Adrenal gland (tissue), 12 donors: ENCODE data around the gene PIK3IP1. TPM values are rescaled to one million over a fixed set of nuclear protein-coding genes. Genes with fewer than 3 reads are reported as not detected.

Source experiments
- DNase-seq, 7 donors: peaks; one replicate each; pipeline ENCODE4 v3.0.0-alpha.2; 2019 to 2020
- H3K27ac ChIP-seq, 5 donors: fragments of 200-600 bp; sonication (generic) in 4 of 5; 1 replicate in 3 of 5; 2 replicates in 2 of 5; pipeline versions ENCODE4 v1.5.1 to v1.8.0; 2016 to 2020; ENCODE audit warnings: mild to moderate bottlenecking in 1 of 5
- H3K27me3 ChIP-seq: fragments of 200-600 bp; 2 replicates; pipeline ENCODE4 v1.8.0; 2021
- H3K36me3 ChIP-seq, 2 donors: fragments of 200-600 bp; replicated peaks in 1 of 2; 1 replicate in 1 of 2; 2 replicates in 1 of 2; pipeline versions ENCODE4 v1.5.1 to v1.8.0; 2018 to 2022
- H3K4me1 ChIP-seq, 2 donors: fragments of 200-600 bp; replicated peaks in 1 of 2; 1 replicate in 1 of 2; 2 replicates in 1 of 2; pipeline versions ENCODE4 v1.5.1 to v1.8.0; 2018 to 2021
- H3K4me3 ChIP-seq, 4 donors: fragments of 200-600 bp; sonication (generic) in 3 of 4; one replicate each; pipeline ENCODE4 v1.5.1; 2016 to 2018
- H3K9me3 ChIP-seq, 3 donors: fragments of 200-600 bp; sonication (generic) in 1 of 3; replicated peaks in 1 of 3; 1 replicate in 2 of 3; 2 replicates in 1 of 3; pipeline versions ENCODE4 v1.5.1 to v1.8.0; 2016 to 2021
- CTCF ChIP-seq, 6 experiments: fragments of 450-650 bp in 4 of 6; fragments of 200-600 bp in 2 of 6; sonication (generic) in 1 of 6; IDR thresholded peaks; 1 replicate in 5 of 6; 2 replicates in 1 of 6; pipeline versions ENCODE4 v1.5.1 to v1.8.0; 2016 to 2021; ENCODE audit warnings: antibody characterized with exemption in 6 of 6, mild to moderate bottlenecking in 2 of 6, moderate library complexity in 1 of 6
- POLR2A ChIP-seq, 2 donors: fragments of 450-650 bp; IDR thresholded peaks; one replicate each; pipeline ENCODE4 v1.6.1; 2017; ENCODE audit warnings: antibody characterized with exemption in 2 of 2, mild to moderate bottlenecking in 2 of 2, moderate library complexity in 1 of 2
- WGBS, 4 donors: extraction: QIAGEN DNeasy Blood & Tissue Kit in 2 of 4; methylation state at CpG; one replicate each; pipeline versions ENCODE4 v1.1.5 to v1.1.7; 2013 to 2017; 5-methylcytosine and 5-hydroxymethylcytosine counted together
- intact Hi-C, 2 donors: fragments of 100-400 bp; cut with DNase I; formaldehyde crosslinking; loops; one replicate each; pipeline versions ENCODE4 v1.14.1 to v1.15.0; 2022 to 2023
- polyA plus RNA-seq, 3 donors: library from polyadenylated mRNA; stranded (reverse); fragments of 200-250 nt in 2 of 3; fragments of 350-450 nt in 1 of 3; fragmentation: Illumina TruSeq in 1 of 3; extraction: RNeasy Lipid Tissue Mini Kit (QIAGEN cat#74804) in 1 of 3; gene quantifications; one replicate each; pipeline ENCODE4 v1.2.3, GENCODE V29; 2013 to 2014
- total RNA-seq, 9 donors: library from RNA; depleted of rRNA in 4 of 9; stranded (reverse); fragments of >200 nt in 4 of 9; fragments of 120-200 nt in 1 of 9; fragmentation: NEBNext Ultra II Directional in 1 of 9; extraction: Animal tissue kit (Norgen Biotek cat#: 25700) in 1 of 9; gene quantifications; one replicate each; pipeline versions ENCODE4 v1.1.0 to v1.2.4, GENCODE V29; 2013 to 2023
- donor health status: healthy with polysubstance abuse.
- donor health status: Bipolar disorder and iron deficiency.
- donor health status: DM: yes; HTN: yes; CAD: no.
- donor health status: DM: no; HTN: no; CAD: no.
- donor health status: DM: no; HTN: no; CAD: no.
- donor health status: DM: yes; HTN: yes; CAD: no.

Gene PIK3IP1
- total and polyA plus RNA-seq, 12 donors = 12.1 to 161 (median 69.7) TPM

GRCh38 chr22:31260474-31260856, 31.8 kb downstream of the PIK3IP1 start:
- Histone ChIP-seq H3K27me3 (no peaks in the 10 kb centered on the region), H3K36me3 (peaks cover 0 to 58% of the 10 kb centered on the region in 2 donors), H3K4me1 (no peaks in the 10 kb centered on the region), H3K4me3 (no peak overlapping the region), H3K9me3 (no peaks in the 10 kb centered on the region), H3K27ac (no peak overlapping the region)
- no peak for DNase-seq
- intact Hi-C loops = no loop called here
- WGBS, 4 donors = 94 to 96% (median 96%) methylated on average over 3 of the region's 3 CpGs
- no peak for TF ChIP-seq CTCF (IDR thresholded peaks at IDR 0.05)
- no peak for TF ChIP-seq POLR2A (IDR thresholded peaks at IDR 0.05)

GRCh38 chr22:31259798-31260473, 32.4 kb downstream of the PIK3IP1 start:
- no peak for TF ChIP-seq POLR2A (IDR thresholded peaks at IDR 0.05)
- no peak for TF ChIP-seq CTCF (IDR thresholded peaks at IDR 0.05)
- WGBS, 4 donors = 85 to 96% (median 93%) methylated on average over 2 to 8 of the region's 8 CpGs

GRCh38 chr22:31253949-31254348, 38.3 kb downstream of the PIK3IP1 start:
- Histone ChIP-seq H3K9me3 (no peaks in the 10 kb centered on the region), H3K4me1 (peaks cover 0 to 7% of the 10 kb centered on the region in 2 donors), H3K27me3 (no peaks in the 10 kb centered on the region), H3K36me3 (peaks cover 0 to 8% of the 10 kb centered on the region in 2 donors), H3K4me3 (no peak overlapping the region), H3K27ac (peak overlapping the region in 1 of 5 donors; percentile 2)
- TF ChIP-seq POLR2A (IDR thresholded peaks at IDR 0.05) (no peak), CTCF (IDR thresholded peaks at IDR 0.05) (no peak)
- WGBS, 4 donors = 69 to 85% (median 76%) methylated on average over 3 to 4 of the region's 4 CpGs
- intact Hi-C loops = no loop called here
- no peak for DNase-seq

More at GRCh38 chr22:31259798-31260473, 32.4 kb downstream of the PIK3IP1 start:
- DNase-seq = no peak
- Histone ChIP-seq H3K9me3 (no peaks in the 10 kb centered on the region), H3K36me3 (peaks cover 0 to 58% of the 10 kb centered on the region in 2 donors), H3K4me3 (no peak overlapping the region), H3K4me1 (no peaks in the 10 kb centered on the region), H3K27ac (no peak overlapping the region), H3K27me3 (no peaks in the 10 kb centered on the region)
- intact Hi-C loops = no loop called here

GRCh38 chr22:31250740-31251600, 41.3 kb downstream of the PIK3IP1 start:
- no peaks in the 10 kb centered on the region for H3K27me3 ChIP-seq
- 84 to 91% (median 87%) methylated on average over 4 of the region's 4 CpGs for WGBS, 4 donors
- no peaks in the 10 kb centered on the region for H3K9me3 ChIP-seq
- H3K27ac ChIP-seq = no peak overlapping the region
- intact Hi-C loops = no loop called here
- peaks cover 6 to 18% of the 10 kb centered on the region in 2 donors for H3K4me1 ChIP-seq
- TF ChIP-seq CTCF (IDR thresholded peaks at IDR 0.05) = no peak
- no peak for TF ChIP-seq POLR2A (IDR thresholded peaks at IDR 0.05)
- no peak for DNase-seq
- H3K36me3 ChIP-seq = no peaks in the 10 kb centered on the region
- no peak overlapping the region for H3K4me3 ChIP-seq
